ENCODE data around the gene BAAT. TPM values are rescaled to one million over a fixed set of nuclear protein-coding genes. Genes with fewer than 3 reads are reported as not detected.
A peak's percentile ranks its signal among the peaks of the same experiment; 100 is the strongest.

Gene BAAT
- total and polyA plus RNA-seq, 2 of the 13 experiments (the other 11 are each of a cell fraction or from before 2014, with no cell fraction given), result 0.71 to 7.9 TPM

DNA sequence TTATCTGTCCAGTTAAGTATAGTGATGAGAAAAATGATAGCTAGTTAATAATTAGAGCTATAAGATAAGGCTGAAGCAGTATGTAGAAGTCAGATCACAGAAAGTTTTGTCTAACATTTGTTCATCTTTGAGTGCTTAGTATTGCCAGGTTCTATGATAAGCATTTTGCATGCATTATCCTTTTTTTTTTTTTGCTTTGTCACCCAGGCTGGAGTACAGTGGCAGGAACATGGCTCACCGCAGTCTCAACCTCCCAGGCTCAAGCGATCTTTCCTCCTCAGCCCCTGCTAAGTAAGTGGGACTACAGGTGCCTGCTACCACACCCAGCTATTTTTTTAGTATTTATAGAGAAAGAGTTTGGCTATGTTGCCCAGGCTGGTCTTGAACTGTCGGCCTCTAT is 17.5 kb downstream of the BAAT start:
- intact Hi-C loops (cut with micrococcal nuclease; ENCODE audit: unreplicated experiment) (loop anchor here (2.0 kb wide), 1 partner anchor 21 kb away; no protein-coding TSS in a partner anchor), in situ Hi-C loops (cut with HindIII; ENCODE audit: extremely low pct_ligation_motif_present, low pct_unique_long_range_greater_than_20kb) (no loop called here)
- WGBS (ENCODE audit: low lambda C conversion rate), result 94% methylated on average over 3 of the region's 3 CpGs
- Histone ChIP-seq H3K4me2 (ENCODE audit: low read depth, low read length) (no peak overlapping the region), H3K27me3 (ENCODE audit: control insufficient read depth in 1 of 2, insufficient read depth in 2 of 2, low read length in 2 of 2) (no peaks in the 10 kb centered on the region), H3K27ac (ENCODE audit: extremely low read length, insufficient read depth, low read length) (peak overlapping the region; percentile 74), H3K4me1 (ENCODE audit: insufficient read depth, low read length) (peaks cover 46% of the 10 kb centered on the region), H3K36me3 (replicated peaks in 1 of 2; ENCODE audit: control insufficient read depth in 1 of 2, insufficient read depth in 2 of 2, low read length in 2 of 2) (no peaks in the 10 kb centered on the region), H3K4me3 (replicated peaks in 1 of 3; ENCODE audit: insufficient read depth in 1 of 3, low read depth in 2 of 3, low read length in 3 of 3) (no peak overlapping the region), H4K20me1 (ENCODE audit: insufficient read depth, low read length) (no peaks in the 10 kb centered on the region), H3K9ac (ENCODE audit: insufficient read depth, low read depth, low read length) (no peak overlapping the region), H3K79me2 (ENCODE audit: insufficient read depth, low read length) (no peaks in the 10 kb centered on the region), H2AFZ (ENCODE audit: low read length) (no peak overlapping the region), H3K9me3 (ENCODE audit: low read length) (no peaks in the 10 kb centered on the region)
- FAIRE-seq (no peak), DNase-seq (ENCODE audit: low spot score) (no peak), ATAC-seq (no peak)
- BruUV-seq (replicated peaks), result no TSS peak
- POLR2A ChIA-PET, result interaction anchor here (0.7 to 2.1 kb wide), 9 partner anchors 13 to 166 kb away, joined by 3 to 41 read pairs (median 6); partner anchors contain the start of genes MRPL50, RNF20 and ZNF189
- CTCF ChIA-PET (ENCODE audit: low intra/inter-chr PET ratio, low total read pairs), result no interaction called here
- TF ChIP-seq TOE1 (CRISPR knock-in tag; IDR thresholded peaks at IDR 0.05) (no peak), KDM5A (IDR thresholded peaks at IDR 0.05; ENCODE audit: borderline replicate concordance, low read length) (no peak), ZFYVE20 (CRISPR knock-in tag; IDR thresholded peaks at IDR 0.05; ENCODE audit: borderline replicate concordance, low read depth) (no peak), ZNF572 (CRISPR knock-in tag; IDR thresholded peaks at IDR 0.05) (0 out of 2 replicates have a peak, but pooled peaks have one; percentile 46), ZNF256 (CRISPR knock-in tag; conservative IDR thresholded peaks at IDR 0.05) (0 out of 2 replicates have a peak, but pooled peaks have one; percentile 32), MXD3 (CRISPR knock-in tag; IDR thresholded peaks at IDR 0.05) (no peak), PCBP1 (IDR thresholded peaks at IDR 0.05; ENCODE audit: borderline replicate concordance, low read depth, low read length) (no peak), ZNF362 (CRISPR knock-in tag; IDR thresholded peaks at IDR 0.05; ENCODE audit: borderline replicate concordance) (peak; percentile 28; the same call in 1 of the 2 replicates), ZNF570 (CRISPR knock-in tag; IDR thresholded peaks at IDR 0.05; ENCODE audit: borderline replicate concordance) (no peak), MED13 (CRISPR knock-in tag; IDR thresholded peaks at IDR 0.05) (0 out of 2 replicates have a peak, but pooled peaks have one; percentile 42), ZBTB21 (CRISPR knock-in tag; IDR thresholded peaks at IDR 0.05) (no peak), ZNF24 (IDR thresholded peaks at IDR 0.05) (no peak), ZHX2 (IDR thresholded peaks at IDR 0.05; ENCODE audit: low read depth) (no peak), ZHX2 (CRISPR knock-in tag; IDR thresholded peaks at IDR 0.05; ENCODE audit: borderline replicate concordance) (no peak), U2AF1 (optimal IDR thresholded peaks at IDR 0.05; ENCODE audit: low read depth, low read length) (no peak)
- TF ChIP-seq, protein P1, sequence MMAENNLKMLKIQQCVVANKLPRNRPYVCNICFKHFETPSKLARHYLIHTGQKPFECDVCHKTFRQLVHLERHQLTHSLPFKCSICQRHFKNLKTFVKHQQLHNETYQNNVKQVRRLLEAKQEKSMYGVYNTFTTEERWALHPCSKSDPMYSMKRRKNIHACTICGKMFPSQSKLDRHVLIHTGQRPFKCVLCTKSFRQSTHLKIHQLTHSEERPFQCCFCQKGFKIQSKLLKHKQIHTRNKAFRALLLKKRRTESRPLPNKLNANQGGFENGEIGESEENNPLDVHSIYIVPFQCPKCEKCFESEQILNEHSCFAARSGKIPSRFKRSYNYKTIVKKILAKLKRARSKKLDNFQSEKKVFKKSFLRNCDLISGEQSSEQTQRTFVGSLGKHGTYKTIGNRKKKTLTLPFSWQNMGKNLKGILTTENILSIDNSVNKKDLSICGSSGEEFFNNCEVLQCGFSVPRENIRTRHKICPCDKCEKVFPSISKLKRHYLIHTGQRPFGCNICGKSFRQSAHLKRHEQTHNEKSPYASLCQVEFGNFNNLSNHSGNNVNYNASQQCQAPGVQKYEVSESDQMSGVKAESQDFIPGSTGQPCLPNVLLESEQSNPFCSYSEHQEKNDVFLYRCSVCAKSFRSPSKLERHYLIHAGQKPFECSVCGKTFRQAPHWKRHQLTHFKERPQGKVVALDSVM (CRISPR knock-in tag; IDR thresholded peaks at IDR 0.05), result peak; percentile 72

All from HepG2 (cell line).